Activated CD4-positive, alpha-beta T cell treated with anti-CD3 and anti-CD28 coated beads for 24 hours (primary cell): Measurements from ENCODE around the gene NHLRC2.

Experiments
- DNase-seq, 2 donors: peaks; one replicate each; pipeline ENCODE4 v3.0.0-alpha.2; 2020; ENCODE audit warnings: low read depth in 2 of 2

Gene NHLRC2

GRCh38 chr10:113911113-113911512 lies 56.7 kb downstream of the NHLRC2 start:
- no peak for DNase-seq

- DNase-seq: no peak
Observed at GRCh38 chr10:113911839-113912238, 57.4 kb downstream of the NHLRC2 start.

- DNase-seq: no peak
Observed at GRCh38 chr10:113912582-113912981, 58.1 kb downstream of the NHLRC2 start.

GRCh38 chr10:113914956-113915355 lies 60.5 kb downstream of the NHLRC2 start:
- DNase-seq: no peak

GRCh38 chr10:113915540-113915939 lies 61.1 kb downstream of the NHLRC2 start:
- DNase-seq: no peak

- DNase-seq: no peak
Observed at GRCh38 chr10:113916053-113916452, 61.6 kb downstream of the NHLRC2 start.

- no peak for DNase-seq
Observed at GRCh38 chr10:113917636-113918035, 63.2 kb downstream of the NHLRC2 start.

GRCh38 chr10:113920114-113920513 lies 65.7 kb downstream of the NHLRC2 start:
- no peak for DNase-seq

- DNase-seq: no peak
Observed at GRCh38 chr10:113920875-113921274, 66.4 kb downstream of the NHLRC2 start.

GRCh38 chr10:113921561-113922370 lies 67.3 kb downstream of the NHLRC2 start:
- DNase-seq: no peak

GRCh38 chr10:113922787-113923570 lies 68.5 kb downstream of the NHLRC2 start:
- no peak for DNase-seq

- DNase-seq: no peak
Observed at GRCh38 chr10:113924186-113924585, 69.7 kb downstream of the NHLRC2 start.

- DNase-seq: no peak
Observed at GRCh38 chr10:113924664-113925063, 70.2 kb downstream of the NHLRC2 start.

GRCh38 chr10:113927440-113927839 lies 73.0 kb downstream of the NHLRC2 start:
- no peak for DNase-seq

GRCh38 chr10:113928830-113929229 lies 74.4 kb downstream of the NHLRC2 start:
- DNase-seq: no peak

GRCh38 chr10:113929522-113929921 lies 75.1 kb downstream of the NHLRC2 start:
- no peak for DNase-seq

- no peak for DNase-seq
Observed at GRCh38 chr10:113930482-113931057, 76.1 kb downstream of the NHLRC2 start.

- no peak for DNase-seq
Observed at GRCh38 chr10:113932854-113933253, 78.4 kb downstream of the NHLRC2 start.

GRCh38 chr10:113933894-113934532 lies 79.6 kb downstream of the NHLRC2 start:
- DNase-seq: no peak

GRCh38 chr10:113937258-113937657 lies 82.8 kb downstream of the NHLRC2 start:
- no peak for DNase-seq

- no peak for DNase-seq
Observed at GRCh38 chr10:113937756-113938155, 83.3 kb downstream of the NHLRC2 start.

GRCh38 chr10:113939212-113939860 lies 84.9 kb downstream of the NHLRC2 start:
- no peak for DNase-seq
